Inflammatory macrophage treated with lipopolysaccharide for 1 hour (primary cell): Measurements from ENCODE around the gene REPIN1.
A peak's percentile ranks its signal among the peaks of the same experiment; 100 is the strongest.

Experiments used
- DNase-seq, 2 donors: peaks; one replicate each; pipeline ENCODE4 v3.0.0-alpha.2; 2020 to 2022

Gene REPIN1

DNA sequence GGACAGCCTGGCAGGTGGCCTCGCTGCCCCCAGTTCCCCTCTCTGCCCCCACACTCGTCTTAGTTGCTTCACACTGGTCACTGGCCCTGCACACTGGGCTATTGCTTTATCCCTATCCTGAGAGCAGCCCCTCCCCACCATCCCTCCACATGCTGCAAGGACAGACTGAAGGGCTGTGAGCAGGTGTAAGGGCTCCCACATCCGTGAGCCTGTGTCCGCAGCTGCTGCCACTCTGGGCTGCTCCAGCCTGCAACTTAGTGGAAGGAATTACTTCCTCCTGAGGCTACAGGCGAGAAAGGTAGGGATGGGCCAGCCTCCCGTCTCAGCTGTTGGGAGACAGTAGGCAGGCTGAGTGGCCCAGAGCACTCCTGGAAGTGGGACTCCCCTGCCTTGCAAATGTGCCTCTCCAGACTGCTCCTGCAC, 31.0 kb upstream of the REPIN1 start:
- no peak for DNase-seq

DNA sequence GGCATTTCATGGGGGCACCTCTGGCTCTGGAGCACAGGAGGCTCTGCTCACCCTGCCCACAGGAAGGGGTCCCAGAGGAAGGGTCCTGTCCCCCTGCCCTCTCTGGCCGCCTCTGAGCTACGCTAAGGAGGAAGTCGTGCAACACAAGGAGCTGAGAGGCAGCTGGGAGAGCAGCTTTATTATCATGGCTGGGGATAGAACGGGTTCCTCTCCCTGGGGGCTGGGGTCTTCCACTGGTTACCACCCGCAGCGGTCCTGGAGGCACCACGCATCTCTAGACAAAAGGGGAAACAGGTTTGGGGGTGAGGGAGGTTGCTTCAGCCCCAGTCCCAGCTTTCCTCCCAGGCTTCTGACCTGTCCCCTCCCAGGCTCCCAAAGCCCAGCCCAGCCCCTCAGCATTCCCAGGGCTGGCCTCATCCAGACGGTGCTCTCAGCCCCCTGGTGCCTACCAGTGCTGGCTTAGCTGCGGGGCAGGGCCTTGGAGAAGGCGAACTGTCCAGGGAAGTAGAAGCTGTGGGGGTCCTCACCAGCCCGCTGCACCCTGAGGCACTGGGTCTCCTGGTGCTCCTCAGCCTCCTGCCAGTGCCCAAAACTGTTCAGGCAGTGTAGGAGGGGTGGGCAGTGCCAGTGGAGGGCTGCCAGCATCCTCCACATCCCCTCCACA, 30.3 kb upstream of the REPIN1 start:
- no peak for DNase-seq

DNA sequence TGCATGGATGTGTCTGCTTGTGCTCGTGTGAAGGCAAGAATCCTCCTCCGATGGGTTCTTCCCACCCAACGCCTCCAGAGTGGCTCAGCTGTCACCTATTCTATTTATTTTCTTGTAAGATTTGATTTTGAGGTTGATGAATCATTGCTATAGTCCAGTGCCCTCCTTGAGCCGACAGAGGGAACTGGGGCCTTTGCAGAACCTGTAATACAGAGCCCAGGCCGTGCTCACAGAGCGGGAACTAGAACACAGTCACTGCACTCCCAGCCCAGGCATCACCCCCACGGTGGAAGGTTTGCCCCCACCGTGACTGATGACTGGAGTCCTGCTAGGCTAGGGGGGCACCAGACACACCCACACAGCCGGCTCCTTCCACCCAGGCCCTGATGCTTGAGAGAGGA, 29.2 kb upstream of the REPIN1 start:
- no peak for DNase-seq

DNA sequence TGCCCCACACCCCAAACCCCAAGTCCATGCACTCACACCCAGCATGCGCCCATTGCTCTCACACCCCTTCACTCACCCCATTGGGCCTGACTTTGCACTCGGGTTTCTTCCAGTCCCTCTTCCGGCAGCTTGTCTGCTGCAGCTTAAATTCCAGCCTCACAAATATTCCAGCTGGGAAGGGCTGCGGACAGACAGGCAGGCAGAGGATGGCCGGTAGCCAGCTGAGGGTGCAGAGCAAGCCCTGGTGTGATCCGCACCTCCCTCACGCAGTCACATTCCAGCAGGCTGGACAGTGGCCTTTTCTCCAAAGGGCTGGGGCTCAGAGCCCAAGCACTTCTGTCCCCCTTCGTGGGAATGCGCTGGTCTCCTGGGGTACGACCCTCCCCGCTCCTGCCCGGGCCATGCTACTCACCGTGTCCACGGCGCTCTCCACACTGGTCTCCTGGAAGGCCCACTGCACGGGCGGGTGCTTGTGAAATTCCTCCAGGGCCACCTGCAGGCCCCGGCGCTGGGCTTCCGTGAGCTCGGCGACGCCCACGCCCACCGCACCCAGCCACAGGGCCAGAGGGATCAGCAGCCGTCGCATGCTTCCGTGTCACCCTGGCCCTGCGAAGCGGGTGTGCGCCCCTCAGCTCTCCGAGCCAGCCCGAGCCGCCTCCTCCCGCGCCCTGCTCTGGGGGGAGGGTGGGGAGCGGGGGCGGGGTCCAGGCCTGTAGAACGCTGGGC, 28.4 kb upstream of the REPIN1 start:
- DNase-seq, result no peak

DNA sequence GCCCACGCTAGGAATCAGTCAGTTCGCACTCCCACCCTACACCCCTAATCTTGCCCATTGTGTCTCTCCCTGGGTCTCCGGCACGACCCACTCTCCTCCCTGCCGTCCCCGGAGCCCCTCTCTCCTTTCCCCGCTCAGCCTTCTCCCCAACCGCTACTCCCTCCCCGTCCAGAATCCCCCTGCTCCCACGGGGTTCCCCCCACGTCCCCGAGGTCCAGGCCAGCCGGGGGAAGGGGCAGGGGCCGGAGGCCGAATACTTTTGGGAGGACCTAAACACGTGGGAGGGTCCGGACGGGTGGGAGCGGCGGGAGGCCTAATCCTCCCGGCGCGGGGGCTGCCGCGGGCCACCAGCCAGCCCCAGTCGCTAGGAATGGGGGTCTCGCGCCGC, 27.8 kb upstream of the REPIN1 start:
- DNase-seq, result no peak

DNA sequence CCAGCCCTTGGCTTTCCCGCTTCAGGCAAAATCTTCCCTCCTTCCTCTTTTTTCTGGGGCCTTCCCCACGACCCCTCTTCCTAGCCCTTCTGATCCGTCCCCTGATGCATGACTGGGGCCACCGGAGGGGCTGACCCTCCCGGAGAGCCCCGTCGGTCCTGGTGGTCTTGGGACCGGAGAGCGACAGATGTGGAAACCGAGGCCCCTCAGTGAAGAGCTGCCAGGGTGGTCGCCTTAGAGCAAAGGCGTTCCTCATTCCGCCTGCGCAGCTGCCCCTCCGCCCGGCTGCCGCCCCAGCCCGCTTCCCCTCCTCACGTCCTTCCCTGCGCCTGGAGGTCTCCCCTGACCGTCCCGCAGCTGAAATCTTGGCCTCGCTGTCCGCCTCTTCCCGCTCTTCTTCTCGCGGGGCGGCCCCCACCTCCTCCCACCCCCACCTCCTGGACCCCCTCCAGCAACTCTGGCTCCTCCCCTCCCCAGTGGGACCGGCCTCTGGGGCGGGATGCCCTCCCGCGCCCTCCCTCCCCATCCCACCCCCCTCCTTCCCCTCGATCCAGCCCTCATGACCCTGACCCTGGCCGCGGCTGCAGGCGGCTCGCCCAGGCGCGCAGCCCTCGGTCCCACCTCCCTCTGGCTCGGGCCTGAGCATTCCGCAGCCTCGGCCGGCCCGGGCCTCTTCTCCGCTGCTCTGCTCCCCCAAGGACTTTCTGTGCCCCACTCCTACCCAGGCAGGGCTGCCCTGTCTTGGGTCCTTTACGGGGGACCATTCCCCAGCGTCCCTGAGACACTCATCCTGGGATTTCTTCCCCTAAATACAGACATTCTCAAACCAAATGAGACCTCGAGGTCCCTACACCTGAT, 27.1 kb upstream of the REPIN1 start, which contains the start of gene RARRES2:
RARRES2 (minus strand) TSS at position 367 of the 858 bp plus-strand sequence. CDS start 1,020 bp downstream, outside the sequence.
- no peak for DNase-seq

DNA sequence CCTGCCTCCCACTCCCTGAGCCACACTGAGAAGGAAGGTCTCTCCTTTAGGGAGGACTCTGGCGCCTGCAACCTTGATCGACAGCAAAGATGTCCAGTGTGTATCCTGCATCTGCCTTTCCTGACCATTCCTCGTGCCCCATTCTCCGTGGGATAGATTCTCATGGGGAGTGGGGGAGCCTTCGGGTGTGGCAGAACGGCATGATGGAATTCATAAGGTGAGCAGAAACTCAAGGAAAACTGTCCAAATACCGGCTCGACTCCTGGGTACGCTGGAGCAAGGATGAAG, 26.6 kb upstream of the REPIN1 start:
- no peak for DNase-seq

DNA sequence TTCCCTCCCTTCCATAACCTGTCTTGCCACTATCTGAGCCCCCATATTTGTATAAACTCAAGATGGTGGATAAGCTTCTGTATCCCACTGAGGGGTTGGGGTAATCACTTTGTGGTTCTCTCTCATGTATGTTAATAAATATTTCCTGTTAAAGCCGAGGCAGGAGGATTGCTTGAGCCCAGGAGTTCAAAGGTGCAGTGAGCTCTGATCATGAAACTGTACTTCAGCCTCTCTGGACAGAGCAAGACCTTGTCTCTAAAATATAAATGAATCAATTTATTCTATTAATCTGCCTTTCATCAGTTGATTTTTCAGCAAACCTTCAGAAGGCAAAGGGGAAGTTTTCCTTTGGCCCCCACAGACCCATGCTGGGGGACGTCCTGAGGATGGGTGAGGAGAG, 25.4 kb upstream of the REPIN1 start:
- no peak for DNase-seq

DNA sequence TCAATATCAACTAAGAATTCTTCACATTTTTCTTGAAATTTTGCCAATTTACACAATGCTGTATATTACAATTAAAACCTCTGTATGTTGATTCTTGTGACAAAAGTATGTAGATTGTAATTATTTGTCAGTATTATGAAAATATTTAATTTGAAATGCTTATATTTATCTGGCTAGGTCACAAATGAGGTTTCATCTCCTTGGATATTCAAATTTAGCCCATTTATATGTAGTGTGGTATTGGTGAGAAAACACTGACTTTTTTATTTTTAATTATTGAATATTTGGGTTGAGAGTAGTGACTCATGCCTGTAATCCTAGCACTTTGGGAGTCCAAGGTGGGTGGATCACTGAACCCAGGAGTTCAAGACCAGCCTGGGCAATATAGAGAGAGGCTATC, 24.3 kb upstream of the REPIN1 start:
- no peak for DNase-seq

DNA sequence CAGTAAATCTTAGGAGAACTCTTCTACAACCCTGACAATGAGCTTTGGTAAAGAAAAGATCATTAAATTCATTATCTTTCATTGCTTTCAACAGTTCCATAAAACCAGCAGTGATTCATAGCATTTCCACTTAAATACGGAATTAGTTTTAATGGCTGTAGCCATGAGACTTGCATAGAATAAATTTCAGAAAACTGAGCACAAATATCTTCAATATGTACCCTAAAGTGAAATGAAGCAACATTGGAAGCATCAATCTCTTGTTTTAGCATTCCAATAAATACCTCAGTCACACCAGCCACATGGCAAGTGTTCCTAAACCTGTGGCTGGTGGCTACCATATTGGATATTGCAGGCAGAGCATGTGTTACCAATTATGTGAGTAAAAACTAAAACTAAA, 23.6 kb upstream of the REPIN1 start:
- DNase-seq, result no peak

DNA sequence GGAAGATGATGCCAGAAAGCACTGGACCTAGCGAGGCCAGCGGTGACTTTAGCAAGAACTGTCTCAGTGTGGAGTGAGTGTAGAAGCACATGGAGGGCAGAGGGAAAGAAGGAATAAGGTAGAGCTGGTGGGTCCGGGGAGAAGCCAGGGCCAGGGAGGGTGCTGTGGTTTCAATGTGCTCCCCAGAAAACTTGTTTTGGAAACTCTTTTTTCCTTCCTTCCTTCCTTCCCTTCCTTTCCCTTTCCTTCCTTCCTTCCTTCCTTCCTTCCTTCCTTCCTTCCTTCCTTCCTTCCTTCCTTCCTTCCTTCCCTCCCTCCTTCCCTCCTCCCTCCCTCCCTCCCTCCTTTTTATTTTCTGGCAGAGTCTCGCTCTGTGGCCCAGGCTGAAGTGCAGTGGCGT, 21.7 kb upstream of the REPIN1 start:
- no peak for DNase-seq

DNA sequence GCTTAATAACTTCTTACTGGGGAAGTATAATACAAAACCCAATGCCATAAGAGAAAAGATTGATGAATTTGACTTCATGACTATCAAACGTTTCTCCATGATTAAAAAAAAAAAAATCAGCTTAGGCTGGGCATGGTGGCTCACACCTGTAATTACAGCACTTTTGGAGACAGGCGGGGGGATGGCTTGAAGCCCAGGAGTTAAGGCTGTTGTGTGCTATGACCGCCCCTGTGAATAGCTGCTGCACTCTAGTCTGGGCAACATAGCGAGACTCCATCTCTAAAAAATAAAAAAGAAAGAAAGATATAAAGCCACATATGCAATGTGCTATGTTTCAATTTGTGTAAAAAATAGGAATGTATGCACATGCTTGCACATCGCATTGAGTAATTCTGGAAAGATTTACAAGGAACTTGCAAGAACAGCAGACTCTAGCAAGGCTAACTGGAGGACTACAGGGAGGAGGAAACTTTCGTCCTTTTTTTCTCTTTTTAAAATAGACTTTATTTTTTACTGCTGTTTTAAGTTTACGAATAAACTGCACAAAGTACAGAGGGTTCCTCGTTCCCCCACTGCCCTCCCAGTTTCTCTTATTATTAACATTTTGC, 16.9 kb upstream of the REPIN1 start:
- peak; percentile 63 to 78 for DNase-seq

DNA sequence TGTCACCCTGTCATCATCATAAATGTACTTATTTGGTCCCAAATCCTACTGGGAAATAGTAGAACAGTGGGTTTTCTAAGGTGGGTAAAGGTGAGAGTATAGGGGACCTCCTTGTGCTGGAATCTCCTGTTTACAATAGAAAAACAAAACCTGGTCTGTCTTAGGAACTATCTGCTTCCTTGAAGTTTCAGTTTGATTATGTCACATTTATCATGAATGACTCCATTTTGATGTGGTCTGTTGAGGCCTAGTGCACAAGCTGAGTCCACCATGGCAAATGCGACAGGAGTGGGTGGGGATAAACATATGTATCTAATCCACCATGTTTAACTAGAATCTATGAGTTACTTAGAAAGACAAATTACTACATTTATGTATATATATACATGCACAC, 13.0 kb upstream of the REPIN1 start:
- DNase-seq, result no peak

DNA sequence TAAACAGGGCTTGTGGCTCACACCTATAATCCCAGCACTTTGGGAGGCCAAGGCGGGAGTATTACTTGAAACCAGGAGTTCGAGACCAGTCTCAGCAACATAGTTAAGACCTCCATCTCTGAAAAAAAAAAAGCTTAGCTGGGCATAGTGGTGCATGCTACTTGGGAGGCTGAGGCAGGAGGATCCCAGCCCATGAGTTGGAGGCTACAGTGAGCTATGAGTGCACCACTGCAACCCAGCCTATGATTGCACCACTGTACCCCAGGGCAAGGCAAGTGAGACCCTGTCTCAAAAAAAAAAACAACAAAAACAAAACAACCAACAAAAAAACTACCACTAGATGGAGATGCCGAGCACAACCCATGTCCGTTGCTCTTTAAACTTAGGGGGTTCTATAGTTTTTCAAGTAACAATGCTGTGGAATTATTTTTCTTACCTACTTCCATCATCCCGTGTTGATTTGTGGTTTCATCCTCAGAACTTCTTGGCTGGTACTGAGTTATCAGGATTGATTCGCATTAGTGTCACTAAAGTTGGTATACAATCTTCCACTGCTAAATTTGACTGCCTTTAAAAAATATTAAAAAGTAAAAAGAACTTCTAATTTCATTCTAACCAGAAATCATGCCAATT, 12.2 kb upstream of the REPIN1 start:
- DNase-seq, result peak in 1 of 2 donors; percentile 65

DNA sequence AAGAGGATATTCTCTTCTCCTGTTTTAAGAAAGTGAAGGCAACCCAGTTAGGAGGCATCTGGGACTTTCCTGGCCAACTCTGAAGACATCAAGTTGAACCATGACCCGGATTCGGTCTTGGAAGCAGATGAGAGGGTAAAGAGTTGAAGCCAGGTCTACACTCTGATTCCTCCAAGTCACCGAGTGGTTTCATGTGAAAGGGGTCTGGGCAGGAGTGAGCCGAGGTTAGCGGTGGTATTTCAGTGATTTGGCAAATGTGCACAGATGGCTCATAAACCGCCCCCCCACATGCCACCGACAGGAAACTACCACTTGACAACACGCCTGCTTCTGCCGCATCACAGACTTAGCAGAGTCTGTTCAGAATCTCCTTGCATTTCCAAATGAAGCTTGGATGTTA, 11.4 kb upstream of the REPIN1 start:
- peak; percentile 69 to 76 for DNase-seq

DNA sequence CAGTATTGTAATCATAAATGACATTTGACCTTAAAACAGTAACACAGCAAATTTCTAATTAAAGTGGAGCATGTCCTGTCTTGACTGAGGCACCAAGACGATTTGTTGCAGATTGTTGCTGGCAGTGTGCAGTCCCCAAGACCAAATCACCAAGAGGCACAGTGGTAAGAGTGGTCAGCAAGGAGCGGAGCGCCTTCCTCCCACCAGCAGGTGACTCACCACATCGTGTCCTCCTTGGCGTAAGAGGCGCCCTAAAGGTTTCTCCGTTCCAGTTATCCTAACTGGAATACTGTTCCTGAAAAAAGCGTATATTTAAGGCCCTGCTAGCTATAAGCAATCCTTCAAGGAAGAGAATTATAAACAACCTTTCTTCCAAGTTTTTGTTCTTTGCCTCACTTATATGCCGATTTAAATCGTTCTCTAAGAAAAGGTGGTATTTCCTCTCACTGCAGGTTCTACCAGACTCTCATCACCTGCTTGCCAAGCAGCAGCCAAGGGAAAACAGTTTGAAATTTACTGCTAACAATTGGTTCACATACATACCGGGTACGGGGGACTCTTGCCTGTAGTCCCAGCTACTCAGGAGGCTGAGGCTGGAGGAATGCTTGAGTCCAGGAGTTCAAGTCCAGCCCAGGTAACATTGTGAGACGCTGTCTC, 10.7 kb upstream of the REPIN1 start:
- peak; percentile 39 to 67 for DNase-seq

DNA sequence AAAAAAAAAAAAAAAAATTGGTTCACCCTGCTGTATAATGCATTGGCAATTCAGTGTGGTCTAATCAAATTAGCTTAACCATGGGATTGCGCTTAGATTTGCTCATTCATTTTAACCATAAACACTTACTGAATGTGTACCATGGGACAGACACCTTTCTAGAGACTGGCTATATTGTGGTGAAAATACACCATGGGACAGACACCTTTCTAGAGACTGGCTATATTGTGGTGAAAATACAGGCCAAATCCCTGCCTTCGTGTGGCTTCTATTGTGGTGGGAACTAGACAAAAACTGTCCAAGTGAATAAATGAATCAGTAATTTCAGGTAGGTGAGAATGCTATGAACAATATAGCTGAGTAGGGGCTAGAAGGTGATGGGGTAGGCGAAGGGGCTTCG, 10.2 kb upstream of the REPIN1 start:
- no peak for DNase-seq

DNA sequence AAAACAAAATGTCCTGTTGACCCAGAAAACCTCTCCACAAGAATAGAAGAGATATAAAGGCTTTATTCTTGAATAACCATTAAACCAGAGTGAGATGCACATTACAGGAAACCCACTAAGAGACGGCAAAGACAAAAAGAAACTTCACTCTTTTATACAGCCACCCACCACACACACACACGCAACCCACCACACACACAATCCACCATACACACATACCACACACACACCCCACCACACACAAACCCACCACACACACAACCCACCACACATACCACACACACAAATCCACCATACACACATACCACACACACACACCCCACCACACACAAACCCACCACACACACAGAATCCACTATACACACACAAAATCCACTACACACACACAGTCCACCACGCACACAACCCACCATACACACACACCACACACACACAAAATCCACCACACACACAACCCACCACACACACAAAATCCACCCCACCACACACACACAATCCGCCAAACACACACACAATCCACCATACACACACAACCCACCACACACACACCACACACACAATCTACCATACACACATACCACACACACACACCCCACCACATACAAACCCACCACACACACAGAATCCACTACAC, 9.5 kb upstream of the REPIN1 start:
- DNase-seq, result no peak

DNA sequence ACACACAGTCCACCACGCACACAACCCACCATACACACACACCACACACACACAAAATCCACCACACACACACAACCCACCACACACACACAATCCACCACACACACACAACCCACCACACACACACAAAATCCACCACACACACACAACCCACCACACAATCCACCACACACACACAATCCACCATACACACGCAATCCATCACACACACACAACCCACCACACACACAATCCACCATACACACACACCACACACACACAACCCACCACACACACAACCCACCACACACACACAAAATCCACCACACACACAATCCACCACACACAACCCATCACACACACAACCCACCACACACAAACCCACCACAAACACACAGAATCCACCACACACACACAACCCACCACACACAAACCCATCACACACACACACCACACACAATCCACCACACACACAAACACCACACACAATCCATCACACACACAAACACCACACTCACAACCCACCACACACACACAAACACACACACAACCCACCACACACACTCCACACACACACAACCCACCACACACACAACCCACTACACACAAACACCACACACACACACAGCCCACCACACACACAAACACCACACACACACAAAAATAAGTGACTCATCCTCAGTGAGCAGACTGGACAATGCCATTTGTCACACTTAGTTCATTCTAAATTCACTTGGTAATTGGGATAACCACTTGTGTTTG, 8.8 kb upstream of the REPIN1 start:
- DNase-seq, result no peak

DNA sequence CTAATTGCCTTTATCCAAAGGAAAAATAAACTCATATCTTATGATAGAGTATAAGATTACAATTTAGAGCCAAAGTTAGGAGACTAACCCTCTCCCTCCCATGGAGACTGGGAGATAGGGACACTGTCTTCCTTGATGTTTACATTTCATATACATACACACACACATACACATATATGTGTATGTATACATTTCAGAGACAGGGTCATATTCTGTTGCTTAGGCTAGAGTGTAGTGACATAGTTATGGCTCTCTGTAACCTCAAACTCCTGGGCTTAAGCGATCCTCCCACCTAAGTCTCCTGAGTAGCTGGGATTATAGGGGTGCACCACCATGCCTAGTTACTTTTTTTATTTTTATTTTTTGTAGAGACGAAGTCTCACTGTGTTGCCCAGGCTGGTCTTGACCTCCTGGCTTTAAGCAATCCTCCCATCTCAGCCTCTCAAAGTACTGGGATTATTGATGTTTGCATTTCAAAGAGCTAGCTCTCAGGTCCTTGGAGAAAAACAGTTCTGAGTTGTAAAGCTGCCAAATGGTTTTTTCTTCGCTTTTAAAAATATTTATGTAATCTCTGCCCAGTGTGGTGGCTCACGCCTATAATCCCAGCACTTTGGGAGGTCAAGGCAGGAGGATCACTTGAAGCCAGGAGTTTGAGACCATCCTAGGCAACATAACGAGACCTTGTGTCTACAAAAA, 8.1 kb upstream of the REPIN1 start:
- no peak for DNase-seq

DNA sequence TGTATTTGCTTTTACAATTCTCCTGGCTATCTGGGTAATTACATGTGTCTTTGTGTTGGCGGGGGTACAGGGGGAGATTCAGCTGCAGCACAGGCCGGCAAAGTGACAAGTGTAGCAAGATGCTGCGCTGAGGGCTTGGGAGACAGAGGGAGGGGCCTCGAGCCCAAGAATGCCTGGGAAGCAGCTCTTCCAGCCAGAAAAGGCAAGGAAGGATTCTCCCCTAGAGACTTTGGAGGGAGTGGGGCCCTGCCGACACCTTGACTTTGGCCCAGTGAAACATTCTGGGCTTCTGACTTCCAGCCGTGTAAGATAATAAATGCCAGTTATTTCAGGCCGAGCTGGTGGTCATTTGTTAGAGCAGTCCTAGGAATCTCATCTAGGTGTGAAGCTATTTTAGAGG, 7.2 kb upstream of the REPIN1 start:
- no peak for DNase-seq
